GM23338 (cell line): ENCODE results near the gene CDK5R2.
A peak's percentile ranks its signal among the peaks of the same experiment; 100 is the strongest.

Experiments used
- CREB1 ChIP-seq: fragments of 250-450 bp; sonication (Bioruptor Pico); IDR thresholded peaks from 2 replicates; pipeline ENCODE4 v1.5.0; 2020; ENCODE audit warnings: low read depth, mild to moderate bottlenecking, moderate library complexity
- CTCF ChIP-seq, 2 experiments: fragments of 200-600 bp in 1 of 2; sonication (generic) in 1 of 2; conservative IDR thresholded peaks; 2 replicates each; pipeline versions ENCODE4 v1.5.1 to v1.6.1; 2016 to 2017; ENCODE audit warnings: antibody characterized with exemption in 2 of 2, low read depth in 2 of 2, mild to moderate bottlenecking in 2 of 2, moderate library complexity in 1 of 2
- ETS1 ChIP-seq: IDR thresholded peaks from 2 replicates; pipeline ENCODE4 v1.6.1; 2016; ENCODE audit warnings: antibody characterized with exemption
- EZH2 ChIP-seq: fragments of 200-600 bp; sonication (generic); IDR thresholded peaks from one replicate; pipeline ENCODE4 v1.8.0; 2017; ENCODE audit warnings: antibody characterized with exemption, mild to moderate bottlenecking, low read depth; ENCODE audit not compliant: unreplicated experiment
- EZH2phosphoT487 ChIP-seq: fragments of 200-600 bp; sonication (generic); IDR thresholded peaks from one replicate; pipeline ENCODE4 v1.8.1; 2018; ENCODE audit warnings: antibody characterized with exemption; ENCODE audit not compliant: unreplicated experiment
- JUNB ChIP-seq: IDR thresholded peaks from one replicate; pipeline ENCODE4 v1.6.1; 2016; ENCODE audit warnings: antibody characterized with exemption; ENCODE audit not compliant: unreplicated experiment
- NANOG ChIP-seq: IDR thresholded peaks from 2 replicates; pipeline ENCODE4 v1.6.1; 2016; ENCODE audit warnings: antibody characterized with exemption, borderline replicate concordance
- POLR2AphosphoS5 ChIP-seq: IDR thresholded peaks from 2 replicates; pipeline ENCODE4 v1.6.1; 2016; ENCODE audit warnings: antibody characterized with exemption, low read depth
- REST ChIP-seq: IDR thresholded peaks from one replicate; pipeline ENCODE4 v1.6.1; 2018; ENCODE audit warnings: antibody characterized with exemption; ENCODE audit not compliant: unreplicated experiment
- STAT1 ChIP-seq: IDR thresholded peaks from one replicate; pipeline ENCODE4 v1.6.1; 2016; ENCODE audit warnings: antibody characterized with exemption; ENCODE audit not compliant: unreplicated experiment
- ZNF331 ChIP-seq: fragments of 250-450 bp; sonication (Bioruptor Pico); IDR thresholded peaks from 2 replicates; pipeline ENCODE4 v1.5.0; 2020; ENCODE audit warnings: low read depth, mild to moderate bottlenecking, moderate library complexity

- TF ChIP-seq CTCF (conservative IDR thresholded peaks at IDR 0.05; ENCODE audit: low read depth in 2 of 2) (no peak), EZH2phosphoT487 (peak; percentile 74), JUNB (no peak), NANOG (no peak), POLR2AphosphoS5 (no peak), REST (no peak), ETS1 (no peak), EZH2 (peak; percentile 83), CREB1 (CRISPR knock-in tag) (no peak), STAT1 (no peak), ZNF331 (CRISPR knock-in tag) (no peak)
Measured at GRCh38 chr2:218959761-218960308, 369 bp downstream of the CDK5R2 start.
